GM23338 (cell line): ENCODE measurements around the gene RBBP7. TPM values are rescaled to one million over a fixed set of nuclear protein-coding genes. Genes with fewer than 3 reads are reported as not detected.
A peak's percentile ranks its signal among the peaks of the same experiment; 100 is the strongest.

Experiments used
- ATAC-seq: fragments of 200-7000 bp; cut with Tn5 transposase; 3 replicates; pipeline ENCODE4 v1.9.1; 2020
- DNase-seq: peaks from one replicate; pipeline ENCODE4 v3.0.0-alpha.2; 2015; ENCODE audit warnings: low spot score
- H2AFZ ChIP-seq: fragments of 200-600 bp; sonication (generic); 2 replicates; pipeline ENCODE4 v1.8.0; 2016; ENCODE audit warnings: antibody characterized with exemption, mild to moderate bottlenecking, moderate library complexity
- H3F3A ChIP-seq: fragments of 200-600 bp; sonication (generic); replicated peaks from 2 replicates; pipeline ENCODE4 v1.8.0; 2017; ENCODE audit warnings: antibody characterized with exemption, mixed run types, low read depth
- H3K27ac ChIP-seq: fragments of 200-600 bp; sonication (generic); 2 replicates; pipeline ENCODE4 v1.6.1; 2016; ENCODE audit warnings: low read depth
- H3K27me3 ChIP-seq: fragments of 200-600 bp; sonication (generic); 2 replicates; pipeline ENCODE4 v1.8.0; 2016; ENCODE audit warnings: mild to moderate bottlenecking, mixed run types, moderate library complexity; ENCODE audit not compliant: insufficient read depth
- H3K36me3 ChIP-seq: fragments of 200-600 bp; sonication (generic); 2 replicates; pipeline ENCODE4 v1.8.0; 2016; ENCODE audit warnings: mild to moderate bottlenecking; ENCODE audit not compliant: insufficient read depth
- H3K4me1 ChIP-seq: fragments of 200-600 bp; sonication (generic); 2 replicates; pipeline ENCODE4 v1.8.0; 2016; ENCODE audit warnings: mild to moderate bottlenecking, moderate library complexity; ENCODE audit not compliant: insufficient read depth
- H3K4me2 ChIP-seq: fragments of 200-600 bp; sonication (generic); 2 replicates; pipeline ENCODE4 v1.7.1; 2017; ENCODE audit warnings: mixed run types
- H3K4me3 ChIP-seq: fragments of 200-600 bp; sonication (generic); 2 replicates; pipeline ENCODE4 v1.6.1; 2016; ENCODE audit warnings: mixed run types
- H3K79me2 ChIP-seq: fragments of 200-600 bp; sonication (generic); replicated peaks from 2 replicates; pipeline ENCODE4 v1.8.0; 2017; ENCODE audit warnings: mild to moderate bottlenecking; ENCODE audit not compliant: insufficient read depth
- H3K9me2 ChIP-seq: fragments of 200-600 bp; sonication (generic); 2 replicates; pipeline ENCODE4 v1.8.0; 2017; ENCODE audit not compliant: insufficient read depth
- H4K20me1 ChIP-seq: fragments of 200-600 bp; sonication (generic); replicated peaks from 2 replicates; pipeline ENCODE4 v1.8.0; 2017; ENCODE audit warnings: mild to moderate bottlenecking; ENCODE audit not compliant: insufficient read depth
- H3K27ac Mint-ChIP-seq: 2 replicates; pipeline ENCODE4 v1.8.0; 2020; ENCODE audit warnings: inconsistent platforms, mild to moderate bottlenecking, moderate library complexity, mixed read lengths
- H3K27me3 Mint-ChIP-seq: 3 replicates; pipeline ENCODE4 v1.8.0; 2022; ENCODE audit warnings: low read depth, mild to moderate bottlenecking, moderate library complexity, mixed read lengths, inconsistent platforms; ENCODE audit not compliant: insufficient read depth, poor library complexity
- H3K36me3 Mint-ChIP-seq: 3 replicates; pipeline ENCODE4 v1.8.0; 2021; ENCODE audit warnings: low read depth, mild to moderate bottlenecking, inconsistent platforms, moderate library complexity, mixed read lengths
- H3K4me1 Mint-ChIP-seq: 3 replicates; pipeline ENCODE4 v1.8.0; 2020; ENCODE audit warnings: mild to moderate bottlenecking, inconsistent platforms, mixed read lengths
- H3K4me3 Mint-ChIP-seq: 3 replicates; pipeline ENCODE4 v1.8.0; 2021; ENCODE audit warnings: moderate library complexity, mild to moderate bottlenecking, inconsistent platforms, mixed read lengths
- H3K9me3 Mint-ChIP-seq: 3 replicates; pipeline ENCODE4 v1.8.0; 2020; ENCODE audit warnings: moderate library complexity, mild to moderate bottlenecking, inconsistent platforms, mixed read lengths
- CREB1 ChIP-seq: fragments of 250-450 bp; sonication (Bioruptor Pico); IDR thresholded peaks from 2 replicates; pipeline ENCODE4 v1.5.0; 2020; ENCODE audit warnings: low read depth, mild to moderate bottlenecking, moderate library complexity
- ETS1 ChIP-seq: IDR thresholded peaks from 2 replicates; pipeline ENCODE4 v1.6.1; 2016; ENCODE audit warnings: antibody characterized with exemption
- JUNB ChIP-seq: IDR thresholded peaks from one replicate; pipeline ENCODE4 v1.6.1; 2016; ENCODE audit warnings: antibody characterized with exemption; ENCODE audit not compliant: unreplicated experiment
- REST ChIP-seq: IDR thresholded peaks from one replicate; pipeline ENCODE4 v1.6.1; 2018; ENCODE audit warnings: antibody characterized with exemption; ENCODE audit not compliant: unreplicated experiment
- ZNF331 ChIP-seq: fragments of 250-450 bp; sonication (Bioruptor Pico); IDR thresholded peaks from 2 replicates; pipeline ENCODE4 v1.5.0; 2020; ENCODE audit warnings: low read depth, mild to moderate bottlenecking, moderate library complexity
- ZNF462 ChIP-seq: fragments of 250-450 bp; sonication (Bioruptor Pico); IDR thresholded peaks from 2 replicates; pipeline ENCODE4 v1.5.0; 2020; ENCODE audit warnings: mild to moderate bottlenecking, moderate library complexity
- polyA plus RNA-seq: library from polyadenylated mRNA; unstranded; fragments of >200 nt; fragmentation: Nextera tagmentation; extraction: Ambion mirVana; gene quantifications from 2 replicates; pipeline ENCODE4 v1.2.1, GENCODE V29; 2016
- total RNA-seq: library from RNA; depleted of rRNA; stranded (reverse); fragments of >200 nt; shearing (Covaris generic); gene quantifications from 2 replicates; pipeline ENCODE4 v1.2.3, GENCODE V29; 2014

RBBP7 gene
- total and polyA plus RNA-seq, 2 experiments from 2014 or later, result 111 to 167 TPM

- Histone ChIP-seq H3K27me3 (no peaks in the 10 kb centered on the region), H2AFZ (no peak overlapping the region), H3K9me2 (no peaks in the 10 kb centered on the region), H3K4me2 (peak overlapping the region; percentile 87; the same call in 1 of the 2 replicates), H3K79me2 (peaks cover 66% of the 10 kb centered on the region), H3K4me1 (peaks cover 11% of the 10 kb centered on the region), H3K4me3 (peak overlapping the region; percentile 79; the same call in 1 of the 2 replicates), H3K27ac (no peak overlapping the region), H4K20me1 (peaks cover 27% of the 10 kb centered on the region), H3K36me3 (peaks cover 11% of the 10 kb centered on the region; the same call in 1 of the 2 replicates), H3F3A (no peaks in the 10 kb centered on the region)
- Mint-ChIP-seq H3K27ac (no peak overlapping the region), H3K27me3 (peaks cover 4% of the 10 kb centered on the region), H3K36me3 (peaks cover 44% of the 10 kb centered on the region), H3K4me3 (peak overlapping the region; percentile 89), H3K9me3 (no peaks in the 10 kb centered on the region), H3K4me1 (peaks cover 26% of the 10 kb centered on the region)
- no peak for DNase-seq
- no peak for TF ChIP-seq ZNF462 (CRISPR knock-in tag)
- TF ChIP-seq ZNF331 (CRISPR knock-in tag), result no peak
- TF ChIP-seq REST, result no peak
- no peak for TF ChIP-seq CREB1
- no peak for TF ChIP-seq ETS1
- TF ChIP-seq JUNB, result no peak
- no peak for ATAC-seq
These were observed 2.2 kb downstream of the RBBP7 start for GRCh38 chrX:16867947-16868346.
